GM18519 (cell line): ENCODE data around the gene PDE4B.
"Not testable (repeated sequence)": the region's sequence is repeated elsewhere in the genome, so short reads cannot be mapped to it uniquely, and the experiment has no call there.

Experiments
- ATAC-seq: cut with Tn5 transposase; IDR thresholded peaks from one replicate; pipeline ENCODE4 v1.9.1; 2021; ENCODE audit warnings: mild to moderate bottlenecking, moderate library complexity; ENCODE audit not compliant: unreplicated experiment, low FRiP score

The PDE4B gene

DNA sequence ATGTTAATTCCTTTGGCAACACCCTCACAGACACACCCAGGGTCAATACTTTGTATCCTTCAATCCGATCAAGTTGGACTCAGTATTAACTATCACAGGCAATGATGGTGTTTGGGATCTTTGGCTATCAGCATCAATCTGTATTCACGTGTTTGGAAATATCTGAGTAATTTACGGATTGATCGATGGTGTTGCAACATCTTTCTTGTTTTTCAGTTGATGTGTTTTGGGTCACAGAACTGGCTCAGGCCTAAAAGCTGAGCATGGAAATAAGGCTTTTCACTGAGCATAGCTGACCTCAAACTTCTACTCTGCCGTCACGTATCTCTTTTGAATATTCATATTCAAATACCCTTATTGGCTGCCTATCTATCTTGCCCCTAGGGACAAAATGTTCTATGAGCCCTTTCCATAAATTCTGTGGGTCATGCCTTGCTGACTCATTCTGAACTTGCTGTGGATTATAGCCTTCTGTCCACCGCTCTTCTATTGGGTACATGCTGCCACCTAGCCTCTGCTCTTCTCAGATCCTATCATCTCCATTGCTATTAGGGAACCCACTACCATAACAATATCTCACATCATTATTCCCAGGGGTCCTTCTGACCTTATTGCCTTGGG is 156.0 kb downstream of the PDE4B start:
- ATAC-seq, result no peak

DNA sequence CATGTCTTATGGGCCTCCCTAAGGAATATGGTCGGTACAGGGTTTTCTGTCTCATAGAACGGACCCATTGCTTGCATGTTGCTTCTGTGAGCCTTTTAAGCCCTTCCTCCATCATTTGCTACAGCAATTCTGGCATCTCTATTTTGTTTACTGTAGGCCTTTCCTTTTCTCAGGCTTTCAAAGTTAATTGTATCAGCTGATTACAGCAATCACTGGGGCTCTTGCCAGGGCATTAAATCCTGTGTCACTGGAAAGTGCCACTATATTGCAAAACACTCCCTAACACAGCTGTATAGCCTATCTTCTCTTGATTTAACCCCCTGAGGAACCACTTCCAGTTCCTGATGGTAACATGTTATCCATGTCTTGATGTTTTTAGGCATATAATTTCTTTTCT is 156.5 kb downstream of the PDE4B start:
- no peak for ATAC-seq

DNA sequence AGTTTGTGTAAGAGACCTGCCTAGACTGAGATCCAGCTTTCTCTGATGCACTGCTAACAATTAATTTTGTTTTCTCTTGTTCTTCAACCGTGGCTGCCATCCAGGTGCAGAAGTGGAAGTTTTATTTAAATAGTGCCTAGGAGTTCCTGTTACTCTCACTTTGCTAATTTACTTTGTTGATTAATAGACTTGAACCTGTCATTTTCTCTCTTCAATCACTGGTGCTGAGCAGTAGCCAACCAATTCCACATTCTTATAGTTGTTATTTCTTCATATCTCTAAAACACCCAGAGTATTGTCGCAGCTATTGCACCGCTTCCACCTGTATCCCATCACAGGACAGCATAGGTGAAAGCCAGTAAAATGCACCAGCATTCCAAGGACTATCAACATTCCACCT is 157.2 kb downstream of the PDE4B start:
- ATAC-seq, result no peak

DNA sequence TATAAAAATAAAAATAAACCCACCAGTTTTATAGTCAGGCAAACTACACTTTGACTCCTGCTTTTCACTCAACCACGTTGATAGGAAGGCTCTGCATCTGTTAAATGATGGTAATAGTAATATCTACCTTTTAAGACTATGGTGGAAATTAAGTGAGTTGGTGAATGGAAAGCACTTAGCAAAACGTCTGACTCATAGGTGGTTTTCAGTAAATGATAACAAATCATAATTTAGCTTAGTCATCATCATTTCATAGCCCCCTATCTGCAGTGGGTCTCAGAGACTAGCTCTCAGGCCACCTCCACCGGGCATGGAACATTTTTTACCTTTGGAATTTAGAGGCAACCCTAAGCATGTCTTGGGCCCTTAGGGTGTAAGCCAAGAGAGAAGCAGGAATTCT is 160.0 kb downstream of the PDE4B start:
- ATAC-seq, result no peak

DNA sequence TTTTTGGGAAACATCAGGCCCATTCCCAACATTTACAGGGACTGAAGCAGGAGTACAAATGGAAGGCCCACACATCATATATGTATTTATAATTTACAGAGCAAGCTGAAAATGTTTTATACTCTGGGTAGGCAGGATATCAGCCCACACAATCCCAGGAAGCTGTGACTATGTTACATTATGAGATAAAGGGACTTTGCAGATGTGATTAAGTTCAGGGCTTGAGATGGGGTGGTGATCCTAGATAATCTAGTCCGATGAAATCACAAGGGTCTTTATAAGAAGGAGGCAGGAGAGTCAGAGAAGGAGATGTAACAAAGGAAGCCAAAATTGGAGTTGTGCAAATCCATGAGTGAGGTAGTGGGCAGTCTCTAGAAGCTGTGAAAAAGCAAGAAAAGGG is 160.5 kb downstream of the PDE4B start:
- no peak for ATAC-seq

DNA sequence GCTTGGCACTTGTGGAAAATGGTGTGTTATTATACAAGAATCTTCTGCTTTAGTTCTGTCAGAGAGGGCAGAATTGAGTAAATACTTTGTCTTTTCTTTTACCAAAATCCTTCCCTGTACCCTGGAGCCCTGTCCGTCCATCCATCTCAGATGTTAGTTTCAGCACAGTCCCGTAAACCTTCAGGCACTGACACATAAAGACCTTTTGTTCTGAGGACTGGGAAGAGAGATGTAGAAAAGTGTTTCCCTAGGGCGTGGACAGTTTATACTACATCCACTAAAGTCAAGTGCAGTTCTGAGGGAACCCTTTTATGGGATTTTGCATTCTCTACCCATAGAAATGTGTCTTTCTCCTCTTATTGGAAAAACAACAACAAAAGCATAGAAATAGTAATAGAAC is 162.4 kb downstream of the PDE4B start:
- ATAC-seq, result no peak

DNA sequence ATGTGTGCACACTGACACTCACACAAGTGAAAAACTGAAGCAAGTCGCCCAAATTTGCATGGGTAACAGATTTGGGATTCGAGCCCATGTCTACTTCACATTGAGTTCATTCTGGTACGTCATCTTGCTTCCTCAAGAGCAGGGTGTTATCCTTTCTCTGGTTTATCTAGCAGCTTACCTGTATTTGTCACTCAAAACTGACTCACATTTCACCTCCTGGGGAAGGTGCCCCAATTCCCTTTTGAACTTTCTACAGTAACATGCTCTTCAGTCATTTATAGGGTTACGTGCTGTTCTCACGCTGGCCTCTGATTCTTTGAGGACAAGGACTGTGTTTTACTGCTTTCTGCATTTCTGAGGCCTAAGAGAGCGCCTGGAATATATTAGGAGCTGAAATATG is 162.8 kb downstream of the PDE4B start:
- no peak for ATAC-seq

DNA sequence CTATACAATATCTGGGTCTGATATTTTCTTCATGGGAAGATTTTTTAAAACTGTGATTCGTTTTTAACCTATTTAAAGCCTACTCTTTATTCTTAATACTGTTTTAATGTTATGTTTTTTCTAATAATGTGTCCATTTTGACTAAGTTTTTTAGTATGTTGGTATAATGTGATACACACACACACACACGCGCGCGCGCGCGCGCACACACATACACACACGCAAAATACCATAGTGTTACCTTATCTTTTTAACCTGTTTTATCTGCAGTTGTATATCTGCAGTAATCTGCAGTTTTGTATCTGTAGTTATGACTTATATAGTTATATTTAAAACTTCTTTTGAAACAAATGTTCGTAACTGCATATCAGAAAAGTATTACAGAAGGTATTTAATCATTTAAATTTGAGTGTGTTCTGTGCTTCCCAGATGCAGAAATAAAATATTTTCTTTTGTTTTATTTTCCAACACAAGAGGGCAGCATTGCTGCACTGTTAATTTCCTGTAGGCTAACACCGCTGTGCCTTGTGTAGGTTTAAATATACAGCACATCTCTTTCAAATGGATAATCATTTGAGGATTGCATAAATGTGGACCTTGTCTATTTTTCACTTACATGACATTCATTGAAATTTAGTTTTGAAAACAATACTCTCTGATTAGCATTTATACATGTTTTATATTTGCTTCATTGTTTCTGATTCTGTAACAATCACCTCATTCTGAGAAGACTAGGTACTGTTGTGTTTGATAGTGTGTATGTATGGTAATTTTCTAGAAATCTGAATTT is 166.1 kb downstream of the PDE4B start:
- ATAC-seq, result peak; percentile 79

DNA sequence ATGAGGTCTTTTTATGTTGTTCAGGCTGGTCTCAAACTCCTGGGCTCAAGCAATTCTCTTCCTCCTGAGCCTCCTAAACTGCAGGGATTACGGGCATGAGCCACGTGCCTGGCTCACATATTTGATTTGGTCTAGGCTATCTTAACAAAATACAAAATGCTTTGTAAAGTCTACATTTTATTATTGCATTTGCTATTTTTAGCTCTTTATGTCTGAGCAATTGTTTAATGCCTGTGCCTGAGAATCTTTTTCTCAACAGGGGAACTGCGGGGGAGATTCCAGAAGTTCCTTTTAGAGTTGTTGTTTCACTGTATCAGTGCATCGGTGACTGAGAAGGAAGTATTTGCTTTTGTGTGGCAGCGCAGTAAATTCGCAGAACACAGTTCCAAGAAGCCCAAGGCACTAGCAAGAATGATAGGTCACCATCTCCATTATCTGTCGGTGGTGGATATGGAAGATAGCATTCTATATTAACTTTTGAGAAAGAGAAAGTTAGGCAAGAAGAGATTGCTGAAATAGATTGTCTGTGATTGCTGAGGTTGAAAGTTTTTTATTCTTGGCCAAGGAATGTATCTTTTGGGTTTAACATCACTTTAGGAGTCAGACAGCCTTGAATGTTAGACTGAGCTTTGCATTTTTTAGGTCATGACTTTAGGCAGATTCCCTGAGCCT is 167.3 kb downstream of the PDE4B start:
- no peak for ATAC-seq

DNA sequence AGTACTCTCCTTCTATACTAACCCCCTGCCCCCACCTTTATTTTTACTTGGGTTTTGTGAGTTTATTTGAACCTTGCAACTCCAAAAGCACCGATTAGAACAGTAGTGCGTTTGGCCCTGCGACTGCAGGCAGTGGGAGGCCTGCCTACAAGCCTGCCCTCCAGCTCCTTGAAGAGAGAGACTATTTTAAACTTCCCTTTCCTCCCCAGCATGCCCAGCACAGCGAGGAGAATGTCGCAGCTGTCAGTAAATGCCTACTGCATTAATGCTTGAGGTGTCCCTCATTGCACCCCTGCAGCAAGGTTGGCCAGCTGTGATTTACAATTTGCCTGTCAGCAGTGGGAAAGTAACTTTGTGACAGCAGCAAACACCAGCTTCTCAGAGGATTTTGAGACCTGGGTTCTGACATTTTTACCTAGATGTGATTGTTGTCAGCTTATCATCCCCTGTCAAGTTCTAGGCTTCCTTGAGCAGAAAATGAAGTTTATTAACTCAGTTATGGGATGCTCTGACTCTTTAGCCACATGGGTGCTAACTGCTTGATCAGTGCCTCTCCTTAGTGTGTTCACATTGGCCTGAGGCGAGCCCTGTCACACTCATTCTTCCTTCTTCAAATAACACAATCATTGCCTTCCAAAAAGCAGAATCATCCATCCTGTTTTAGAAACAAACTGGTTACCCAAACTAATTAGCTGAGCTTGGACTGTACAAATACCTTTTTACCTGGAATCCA is 170.6 kb downstream of the PDE4B start:
- no peak for ATAC-seq

DNA sequence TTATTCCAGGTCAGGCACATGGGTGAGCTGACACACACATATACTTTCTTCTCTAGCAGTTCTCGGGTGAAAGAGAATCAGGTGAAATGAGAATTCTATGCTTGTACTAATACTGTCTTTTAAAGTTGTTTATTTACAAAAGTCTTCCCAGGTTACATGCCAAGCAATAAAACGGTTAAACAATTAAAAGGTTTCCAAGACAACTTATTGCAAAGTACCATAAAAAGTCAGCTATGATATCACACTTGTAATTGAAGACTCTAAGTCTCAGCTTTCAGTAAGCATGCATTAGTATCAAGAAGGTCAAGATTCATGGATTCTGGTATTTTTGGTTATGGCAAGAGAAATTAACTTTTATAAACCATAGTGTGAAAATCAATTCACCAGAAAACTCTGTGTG is 171.4 kb downstream of the PDE4B start:
- ATAC-seq, result no peak

DNA sequence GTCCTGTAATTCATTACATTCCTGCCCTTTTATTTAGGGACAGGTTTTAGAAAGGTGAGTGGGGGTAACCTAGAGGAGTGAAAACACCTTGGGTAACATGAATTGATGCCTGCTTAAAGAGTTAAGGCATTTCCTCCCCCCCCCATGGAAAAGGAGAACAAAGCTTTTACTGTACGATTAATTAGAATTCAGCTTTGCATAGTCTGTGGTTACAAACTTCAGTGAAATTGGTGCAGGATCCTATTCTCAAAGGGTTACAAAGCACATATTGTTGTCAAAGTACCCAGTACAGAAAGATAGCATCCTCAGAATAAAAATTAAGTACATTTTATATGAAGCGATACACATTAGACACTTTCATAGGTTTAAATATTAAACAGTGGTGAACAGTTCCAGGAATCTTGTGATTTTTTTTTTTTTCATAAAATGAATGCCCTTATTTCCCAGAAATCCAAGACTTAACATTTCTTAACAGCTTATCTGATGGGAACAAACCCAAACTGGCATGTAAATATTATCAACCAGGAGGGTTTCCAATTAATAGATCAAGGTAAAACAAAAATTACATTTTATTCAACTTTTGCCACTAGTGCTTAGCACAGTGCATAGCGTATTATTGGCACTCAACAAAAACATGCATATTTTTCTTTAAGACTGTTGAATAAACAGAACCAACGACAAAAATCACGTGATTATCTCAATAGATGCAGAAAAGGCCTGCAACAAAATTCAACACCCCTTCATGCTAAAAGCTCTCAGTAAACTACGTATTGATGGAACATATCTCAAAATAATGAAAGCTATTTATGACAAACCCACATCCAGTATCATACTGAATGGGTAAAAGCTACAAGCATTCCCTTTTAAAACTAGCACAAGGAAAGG is 172.7 kb downstream of the PDE4B start:
- no peak for ATAC-seq

DNA sequence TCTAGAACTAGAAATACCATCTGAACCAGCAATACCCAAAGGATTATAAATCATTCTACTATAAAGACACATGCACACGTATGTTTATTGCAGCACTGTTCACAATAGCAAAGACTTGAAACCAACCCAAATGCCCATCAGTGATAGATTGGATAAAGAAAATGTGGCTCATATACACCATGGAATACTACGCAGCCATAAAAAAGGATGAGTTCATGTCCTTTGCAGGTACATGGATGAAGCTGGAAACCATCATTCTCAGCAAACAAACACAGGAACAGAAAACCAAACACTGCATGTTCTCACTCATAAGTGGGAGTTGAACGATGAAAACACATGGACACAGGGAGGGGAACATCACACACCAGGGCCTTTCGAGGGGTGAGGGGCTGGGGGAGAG is 174.8 kb downstream of the PDE4B start:
- ATAC-seq, result not testable (repeated sequence)

DNA sequence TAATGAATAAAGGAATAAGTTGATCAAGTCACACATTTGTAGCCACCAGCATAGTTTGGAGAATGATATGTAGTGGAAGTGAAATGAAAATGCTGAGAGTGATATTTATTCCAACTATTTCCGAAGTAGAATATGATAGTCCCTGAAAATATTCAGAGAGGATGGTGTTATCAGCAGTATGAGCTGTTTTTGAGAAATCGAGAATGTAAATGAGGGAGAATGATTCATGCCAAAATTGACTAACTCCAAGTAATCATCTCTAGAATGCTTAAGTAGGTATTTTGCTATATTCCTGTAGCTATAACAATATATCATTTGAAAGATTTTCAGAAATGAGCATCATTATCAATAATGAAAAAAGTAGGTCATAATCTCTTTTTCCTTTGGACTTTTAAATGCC is 178.9 kb downstream of the PDE4B start:
- no peak for ATAC-seq

DNA sequence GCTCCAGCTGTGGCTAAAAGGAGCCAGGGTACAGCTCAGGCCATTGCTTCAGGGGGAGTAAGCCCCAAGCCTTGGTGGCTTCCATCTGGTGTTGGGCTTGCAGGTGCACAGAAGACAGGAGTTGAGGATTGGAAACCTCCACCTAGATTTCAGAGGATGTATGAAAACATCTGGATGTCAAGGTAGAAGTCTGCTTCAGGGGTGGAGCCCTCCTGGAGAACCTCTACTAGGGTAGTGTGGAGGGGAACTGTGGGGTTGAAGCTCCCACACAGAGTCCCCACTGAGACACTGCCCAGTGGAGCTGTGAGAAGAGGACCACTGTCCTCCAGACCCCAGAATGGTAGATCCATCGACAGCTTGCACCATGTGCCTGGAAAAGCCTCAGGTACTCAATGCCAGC is 183.0 kb downstream of the PDE4B start:
- no peak for ATAC-seq

DNA sequence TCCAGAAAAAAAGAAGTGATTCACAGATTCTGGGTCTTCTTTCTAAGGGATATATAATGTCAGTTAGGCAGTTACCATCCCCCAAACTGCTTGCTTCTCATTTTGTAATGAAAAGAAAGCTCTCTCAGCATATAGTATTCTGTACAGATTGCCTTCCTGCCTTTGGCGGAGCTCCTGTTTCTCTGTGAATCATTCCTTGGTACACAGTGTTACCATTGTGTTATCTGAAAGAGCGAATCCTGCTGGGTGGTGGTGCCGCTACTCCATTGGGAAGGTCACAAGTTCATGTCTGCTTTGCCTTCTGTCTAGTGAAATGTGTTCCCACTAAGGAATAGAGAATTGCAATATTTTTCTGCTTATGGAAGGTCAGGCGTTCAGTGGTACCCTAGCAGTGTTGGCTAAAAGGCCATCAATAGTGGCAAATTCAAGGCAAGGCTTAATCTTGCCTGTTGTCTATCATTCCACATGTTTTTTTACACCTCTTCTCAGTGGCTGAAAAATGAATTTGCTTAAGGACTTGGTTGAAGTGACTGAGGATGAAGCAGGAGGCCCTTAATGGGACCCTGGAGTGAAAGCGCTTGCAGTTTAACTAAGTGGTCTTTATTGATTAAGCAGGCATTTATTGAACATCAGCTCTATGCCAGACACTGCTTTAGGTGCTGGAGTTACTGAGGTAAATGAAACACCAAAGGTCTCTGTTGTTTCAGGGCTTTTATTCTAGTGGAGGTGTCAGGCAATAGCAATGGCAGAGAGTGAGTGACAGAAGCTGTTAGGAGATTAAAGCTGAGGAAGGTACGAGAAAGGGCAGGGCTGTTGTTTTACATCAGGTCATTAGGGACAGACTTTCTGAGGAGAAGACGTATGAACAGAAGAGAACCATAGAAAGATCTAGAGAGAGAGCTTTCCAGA is 186.7 kb downstream of the PDE4B start:
- no peak for ATAC-seq

DNA sequence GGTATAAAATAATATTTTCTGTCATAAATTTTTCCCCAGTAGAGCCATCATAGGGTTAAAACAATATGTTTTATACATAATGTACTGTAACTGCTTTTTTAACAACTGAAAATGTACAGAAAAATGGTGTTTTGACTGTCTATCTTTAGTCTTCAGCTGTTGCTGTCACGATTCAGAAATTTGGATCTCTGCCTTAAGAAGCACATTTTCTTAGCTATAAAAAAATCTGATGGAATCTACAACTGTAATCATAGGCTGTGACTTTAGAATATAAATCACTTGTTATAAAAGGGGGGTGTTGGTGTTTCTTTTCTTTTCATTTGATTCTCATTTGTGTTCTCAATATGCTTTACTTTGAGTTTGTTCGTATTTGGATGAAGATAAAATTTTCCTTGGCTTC is 187.5 kb downstream of the PDE4B start:
- no peak for ATAC-seq

DNA sequence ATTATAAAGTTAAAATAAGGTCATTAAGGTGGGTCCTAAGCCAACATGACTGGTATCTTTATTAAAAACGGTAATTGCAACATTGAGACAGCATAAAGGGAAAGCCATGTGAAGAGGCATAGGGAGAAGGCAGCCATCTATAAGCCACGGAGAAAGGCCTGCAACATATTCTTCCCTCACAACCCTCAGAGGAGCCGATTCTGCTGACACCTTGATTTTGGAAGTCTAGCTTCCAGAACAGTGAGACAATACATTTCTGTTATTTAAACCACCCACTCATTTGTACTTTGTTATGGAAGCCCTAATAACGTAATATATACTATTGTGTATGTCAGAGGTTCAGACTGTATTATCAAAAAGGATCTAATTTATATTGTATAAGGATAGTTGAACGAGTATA is 190.8 kb downstream of the PDE4B start:
- ATAC-seq, result no peak

DNA sequence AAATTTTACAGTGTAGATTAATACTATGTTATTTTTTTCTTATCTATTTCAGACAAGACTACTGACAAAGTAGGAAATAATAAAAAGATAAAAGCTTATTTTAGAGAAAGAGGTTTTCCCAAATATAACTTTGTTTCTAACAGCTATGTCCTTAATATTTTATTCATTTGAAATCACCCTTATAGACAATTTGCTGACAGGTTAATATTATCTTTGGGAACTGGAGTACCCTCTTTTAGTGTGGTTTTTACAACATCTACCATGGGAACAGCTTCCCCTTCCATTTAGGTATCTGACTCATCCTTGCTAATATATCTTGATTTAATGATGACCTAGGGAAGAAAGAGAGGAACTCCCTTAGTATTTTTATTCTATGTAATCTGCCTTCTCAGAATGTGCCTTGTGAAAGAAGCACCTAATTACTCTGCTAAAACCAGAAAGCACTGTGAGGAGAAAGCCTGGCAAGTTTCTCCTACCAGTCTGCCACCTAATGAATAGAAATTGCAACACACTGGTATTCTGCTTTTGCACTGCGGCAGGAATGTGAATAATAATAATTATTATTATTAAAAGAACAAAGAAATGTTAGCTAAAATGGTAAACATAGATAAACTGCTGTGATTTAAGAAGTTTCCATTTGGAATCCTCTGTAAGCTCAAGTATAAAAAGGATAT is 192.8 kb downstream of the PDE4B start:
- no peak for ATAC-seq
